ENCODE data around the gene SPHK2. TPM values are rescaled to one million over a fixed set of nuclear protein-coding genes. Genes with fewer than 3 reads are reported as not detected.

The SPHK2 gene
- total and polyA plus RNA-seq, 2 of the 8 experiments (the other 6 are each of a cell fraction or from before 2014, with no cell fraction given) = 43.9 to 60.9 TPM

DNA sequence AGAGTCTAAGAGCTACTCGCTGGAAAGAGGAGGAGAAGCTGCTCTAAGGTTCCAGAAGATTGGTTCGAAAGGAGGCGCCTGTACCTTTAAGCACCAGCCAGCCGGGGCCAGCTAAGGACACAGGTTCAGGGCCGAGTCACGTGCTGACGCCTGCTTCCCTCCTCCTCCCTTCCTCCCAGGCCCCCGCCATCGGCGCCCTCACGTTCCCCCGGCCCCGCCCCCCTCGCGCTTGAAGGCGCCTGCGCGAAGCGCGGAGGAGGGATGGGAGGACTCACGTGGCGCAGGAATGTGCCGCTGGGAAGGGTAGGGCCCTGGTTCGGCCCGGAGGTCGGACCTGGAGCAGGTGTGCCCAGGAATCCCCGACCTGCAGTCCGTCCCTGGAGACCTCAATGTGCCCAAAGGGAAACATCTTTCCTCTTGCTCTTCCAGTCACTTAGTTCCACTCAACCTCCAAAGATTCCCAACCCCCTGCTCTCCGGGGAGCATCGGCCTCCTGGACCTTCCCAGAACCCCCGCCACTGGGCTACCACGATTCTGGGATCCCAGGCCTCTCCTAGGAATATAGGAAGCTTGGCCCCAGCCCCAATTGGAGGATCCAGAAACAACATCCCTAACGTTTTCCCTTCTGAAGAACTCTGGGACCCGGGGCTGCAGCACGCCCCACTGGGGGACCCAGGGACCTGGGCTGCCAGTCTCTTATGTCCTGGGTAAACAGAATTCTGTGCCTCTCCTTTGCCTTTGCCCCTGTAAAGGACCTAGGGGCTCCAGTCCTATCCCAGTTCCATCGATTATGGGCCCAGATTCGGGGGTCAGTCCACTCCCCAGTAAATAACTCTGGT, 15.3 kb downstream of the SPHK2 start (continued):
- TF ChIP-seq ATF2 (IDR thresholded peaks at IDR 0.05; ENCODE audit: low read length) (peak; percentile 26; the same call in 1 of the 2 replicates), POLR2A (IDR thresholded peaks at IDR 0.05; ENCODE audit: control extremely low read depth in 1 of 2, low read depth in 2 of 2, low read length in 2 of 2) (peak in 1 of 2 experiments; percentile 69; a peak in 1 of 3 replicates), E2F6 (IDR thresholded peaks at IDR 0.05) (peak; percentile 72), CREB1 (IDR thresholded peaks at IDR 0.05) (no peak), EZH2 (IDR thresholded peaks at IDR 0.05; ENCODE audit: low read depth, low read length, severe bottlenecking) (no peak), CBX5 (IDR thresholded peaks at IDR 0.05; ENCODE audit: low read depth, low read length) (no peak), TEAD4 (IDR thresholded peaks at IDR 0.05; ENCODE audit: low read depth, low read length) (peak; percentile 98), TCF12 (IDR thresholded peaks at IDR 0.05; ENCODE audit: low read depth, low read length) (0 out of 2 replicates have a peak, but pooled peaks have one; percentile 47)
- TF ChIP-seq, protein P1, sequence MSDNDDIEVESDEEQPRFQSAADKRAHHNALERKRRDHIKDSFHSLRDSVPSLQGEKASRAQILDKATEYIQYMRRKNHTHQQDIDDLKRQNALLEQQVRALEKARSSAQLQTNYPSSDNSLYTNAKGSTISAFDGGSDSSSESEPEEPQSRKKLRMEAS (IDR thresholded peaks at IDR 0.05) = peak; percentile 87
- TF ChIP-seq, protein P2, sequence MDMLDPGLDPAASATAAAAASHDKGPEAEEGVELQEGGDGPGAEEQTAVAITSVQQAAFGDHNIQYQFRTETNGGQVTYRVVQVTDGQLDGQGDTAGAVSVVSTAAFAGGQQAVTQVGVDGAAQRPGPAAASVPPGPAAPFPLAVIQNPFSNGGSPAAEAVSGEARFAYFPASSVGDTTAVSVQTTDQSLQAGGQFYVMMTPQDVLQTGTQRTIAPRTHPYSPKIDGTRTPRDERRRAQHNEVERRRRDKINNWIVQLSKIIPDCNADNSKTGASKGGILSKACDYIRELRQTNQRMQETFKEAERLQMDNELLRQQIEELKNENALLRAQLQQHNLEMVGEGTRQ (IDR thresholded peaks at IDR 0.05; ENCODE audit: low read length) = peak; percentile 92

All from H1 (cell line).